Measurements from ENCODE around the gene KLRD1. TPM values are rescaled to one million over a fixed set of nuclear protein-coding genes. Genes with fewer than 3 reads are reported as not detected.
"Not testable (repeated sequence)": the region's sequence is repeated elsewhere in the genome, so short reads cannot be mapped to it uniquely, and the experiment has no call there.

Gene KLRD1
- total RNA-seq, 1 experiment from 2014 or later, result not detected

DNA sequence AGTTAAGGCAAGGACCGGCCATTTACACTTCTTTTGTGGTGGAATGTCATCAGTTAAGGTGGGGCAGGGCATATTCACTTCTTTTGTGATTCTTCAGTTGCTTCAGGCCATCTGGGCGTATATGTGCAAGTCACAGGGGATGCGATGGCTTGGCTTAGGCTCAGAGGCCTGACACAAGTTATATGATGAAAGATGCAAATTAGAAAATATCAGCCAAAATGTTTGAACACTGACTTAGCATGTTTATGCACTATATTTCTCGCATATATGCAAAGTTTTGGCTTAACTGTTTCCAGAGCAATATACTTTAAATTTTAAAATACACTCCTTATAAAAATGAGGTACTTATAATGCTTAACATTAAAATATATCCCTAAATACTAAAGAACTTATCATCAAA, 30.8 kb downstream of the KLRD1 start:
- not testable (repeated sequence) for DNase-seq (ENCODE audit: low spot score)

DNA sequence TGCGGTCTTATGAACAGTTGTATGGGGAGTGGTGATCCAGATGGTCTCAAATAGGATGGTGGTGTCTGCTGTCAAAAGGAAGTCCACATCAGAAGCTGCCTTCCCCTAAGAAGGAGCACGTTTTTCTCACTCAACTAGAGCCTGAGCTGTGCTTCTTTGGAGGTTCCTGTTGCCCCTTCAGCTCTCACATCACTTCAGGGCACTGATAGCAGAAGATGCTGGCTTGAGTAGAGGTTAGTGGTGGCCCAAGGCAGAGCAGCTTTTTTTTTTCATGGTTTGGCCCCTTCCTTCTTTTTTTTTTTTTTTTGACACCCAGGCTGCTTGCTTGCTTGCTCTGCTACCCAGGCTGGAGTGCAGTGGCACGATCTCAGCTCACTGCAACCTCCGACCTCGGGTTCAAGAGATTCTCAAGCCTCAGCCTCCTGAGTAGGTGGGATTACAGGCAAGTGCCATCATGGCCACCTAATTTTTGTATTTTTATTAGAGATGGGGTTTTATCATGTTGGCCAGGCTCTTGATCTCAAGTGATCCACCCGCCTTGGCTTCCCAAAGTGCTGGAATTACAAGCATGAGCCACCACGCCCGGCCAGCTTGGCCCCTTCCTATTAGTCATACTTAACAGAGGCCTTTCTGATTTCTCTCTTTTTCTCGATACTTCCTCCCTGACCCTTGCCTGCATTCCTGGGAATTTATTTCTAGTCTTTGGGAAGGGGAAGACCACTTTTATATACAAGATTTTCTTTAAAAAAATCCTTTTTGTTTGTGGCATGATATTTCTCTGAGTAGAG, 31.6 kb downstream of the KLRD1 start:
- peak; percentile 27 for DNase-seq (ENCODE audit: low spot score)

DNA sequence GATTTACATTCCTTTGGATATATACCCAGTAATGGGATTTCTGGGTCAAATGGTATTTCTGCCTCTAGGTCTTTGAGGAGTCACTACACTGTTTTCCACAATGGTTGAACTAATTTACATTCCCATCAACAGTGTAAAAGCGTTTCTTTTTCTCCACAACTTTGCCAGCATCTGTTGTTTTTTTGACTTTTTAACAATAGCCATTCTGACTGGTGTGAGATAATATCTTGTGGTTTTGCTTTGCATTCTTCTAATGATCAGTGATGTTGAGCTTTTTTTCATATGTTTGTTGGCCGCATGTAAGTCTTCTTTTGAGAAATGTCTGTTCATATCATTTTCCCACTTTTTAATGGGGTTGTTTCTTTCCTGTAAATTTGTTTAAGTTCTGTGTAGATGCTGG, 33.3 kb downstream of the KLRD1 start:
- not testable (repeated sequence) for DNase-seq (ENCODE audit: low spot score)

DNA sequence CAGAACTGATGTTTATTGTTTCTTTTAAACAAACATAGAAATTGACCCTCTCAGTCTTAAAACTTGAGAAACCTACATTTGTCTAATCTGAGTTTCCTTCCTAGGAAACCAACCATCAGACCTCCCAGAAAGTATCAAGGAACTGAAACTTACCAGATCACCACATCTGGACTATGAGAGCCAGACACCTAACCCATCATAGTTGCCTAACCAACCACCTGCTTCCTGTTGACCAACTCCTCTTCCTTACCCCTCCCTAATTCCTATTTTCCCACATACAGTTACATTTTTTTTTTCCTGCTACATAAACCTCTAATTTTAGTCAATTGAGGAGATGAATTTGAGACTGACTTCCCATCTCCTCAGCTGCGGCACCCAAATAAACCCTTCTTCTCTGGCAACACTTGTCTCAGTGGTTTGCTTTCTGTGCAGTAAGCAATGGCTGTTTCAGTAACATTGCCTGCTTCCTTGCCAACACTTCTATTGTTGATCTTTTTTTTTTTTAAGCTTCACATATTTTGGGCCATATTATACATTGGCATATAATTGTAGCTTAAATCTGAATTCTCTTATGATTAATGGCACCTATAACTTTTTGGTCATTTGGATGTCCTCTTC, 34.3 kb downstream of the KLRD1 start:
- DNase-seq (ENCODE audit: low spot score), result no peak

DNA sequence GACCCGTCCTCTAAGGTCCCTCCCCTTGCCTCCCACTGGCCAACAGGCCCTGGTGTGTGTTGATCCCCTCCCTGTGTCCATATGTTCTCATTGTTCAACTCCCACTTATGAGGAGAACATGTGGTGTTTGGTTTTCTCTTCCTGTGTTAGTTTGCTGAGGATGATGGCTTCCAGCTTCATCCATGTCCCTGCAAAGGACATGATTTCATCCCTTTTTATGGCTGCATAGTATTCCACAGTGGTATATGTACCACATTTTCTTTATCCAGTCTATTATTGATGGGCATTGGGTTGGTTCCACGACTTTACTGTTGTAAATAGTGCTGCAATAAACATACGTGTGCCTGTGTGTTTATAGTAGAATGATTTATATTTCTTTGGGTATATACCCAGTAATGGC, 43.8 kb downstream of the KLRD1 start:
- DNase-seq (ENCODE audit: low spot score), result not testable (repeated sequence)

DNA sequence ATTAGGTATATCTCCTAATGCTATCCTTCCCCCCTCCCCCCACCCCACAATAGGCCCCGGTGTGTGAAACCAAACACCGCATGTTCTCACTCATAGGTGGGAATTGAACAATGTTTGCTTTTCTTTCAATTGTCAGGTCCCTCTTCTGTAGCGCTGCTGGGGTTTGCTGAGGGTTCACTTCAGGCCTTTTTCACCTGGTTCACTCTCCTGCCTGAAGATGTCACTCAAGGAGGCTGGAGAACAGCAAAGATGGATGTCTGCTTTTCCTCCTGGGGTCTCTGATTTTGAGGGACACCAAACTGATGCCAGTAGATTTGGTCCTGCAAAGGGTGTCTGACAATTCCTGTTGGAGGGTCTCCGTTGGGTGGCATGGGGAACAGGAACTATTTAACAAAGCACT, 46.4 kb downstream of the KLRD1 start:
- DNase-seq (ENCODE audit: low spot score), result no peak

DNA sequence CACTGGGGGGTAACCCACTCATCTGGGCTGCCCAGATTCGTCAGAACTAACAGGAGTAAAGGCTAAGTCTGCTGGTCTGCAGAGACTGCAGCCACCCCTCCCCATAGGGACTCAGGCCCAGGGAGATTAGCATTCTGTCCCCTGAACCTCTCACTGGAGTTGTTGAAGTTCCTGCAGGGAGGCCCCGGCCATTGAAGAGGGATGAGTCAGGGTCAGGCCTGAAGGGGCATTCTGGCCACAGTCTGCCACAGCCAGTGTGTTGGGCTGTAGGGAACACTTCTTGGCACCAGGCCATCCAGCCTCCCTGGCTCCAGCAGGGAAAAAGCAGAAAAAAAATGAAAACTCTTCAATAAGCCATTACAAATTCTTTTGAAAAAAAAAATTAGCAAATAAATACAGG, 46.8 kb downstream of the KLRD1 start:
- no peak for DNase-seq (ENCODE audit: low spot score)

DNA sequence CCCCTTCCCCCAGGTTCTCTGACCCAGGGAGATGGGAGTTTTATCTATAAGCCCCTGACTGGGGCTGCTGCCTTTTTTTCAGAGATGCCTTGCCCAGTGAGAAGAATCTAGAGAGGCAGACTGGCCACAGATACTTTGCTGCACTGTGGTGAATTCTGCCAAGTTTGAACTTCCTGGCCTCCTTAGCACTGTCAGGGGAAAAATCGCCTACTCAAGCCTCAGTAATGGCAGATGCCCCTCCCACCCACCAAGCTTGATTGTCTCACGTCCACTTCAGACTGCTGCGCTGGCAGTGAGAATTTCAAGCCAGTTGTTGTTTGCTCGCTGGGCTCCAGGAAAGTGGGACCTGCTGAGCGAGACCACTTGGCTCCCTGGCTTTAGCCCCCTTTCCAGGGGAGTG, 50.5 kb downstream of the KLRD1 start:
- no peak for DNase-seq (ENCODE audit: low spot score)

DNA sequence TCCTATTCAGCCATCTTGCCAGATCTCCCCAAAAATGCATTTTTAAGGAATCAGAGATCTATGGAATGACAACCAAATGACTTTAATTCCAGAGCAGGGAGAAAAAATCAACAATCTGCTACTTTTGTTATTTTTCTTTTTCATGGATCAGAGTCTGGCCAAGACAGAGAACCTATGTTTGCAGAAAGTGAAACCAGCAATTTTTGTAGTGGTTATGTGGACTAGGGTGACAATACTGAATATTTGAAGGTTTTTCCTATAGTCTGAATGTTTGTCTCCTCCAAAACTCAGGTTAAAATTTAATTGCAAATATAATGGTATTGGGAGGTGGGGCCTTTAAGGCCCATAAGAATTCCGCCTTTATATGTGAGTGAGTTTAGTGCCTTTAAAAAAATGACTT, 51.3 kb downstream of the KLRD1 start:
- DNase-seq (ENCODE audit: low spot score), result no peak

DNA sequence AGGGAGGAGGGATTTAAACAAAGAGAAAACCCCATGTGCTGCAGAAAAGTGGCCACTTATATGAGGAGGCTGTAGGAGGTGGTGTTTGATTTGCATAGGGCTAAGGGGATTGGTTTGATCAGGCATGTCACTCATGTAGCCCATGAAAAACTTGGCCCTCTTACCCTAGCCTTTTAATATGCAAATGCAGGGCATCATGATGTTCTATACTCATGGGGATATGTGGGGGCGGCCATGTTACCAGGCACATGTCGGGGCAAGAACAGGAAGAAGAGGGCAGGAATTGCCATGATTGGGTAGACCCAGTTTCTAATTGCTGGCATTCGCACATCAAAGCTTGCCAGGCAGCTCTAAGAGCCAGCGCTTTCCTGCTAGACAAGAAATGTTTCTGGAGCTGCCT, 53.4 kb downstream of the KLRD1 start:
- no peak for DNase-seq (ENCODE audit: low spot score)

DNA sequence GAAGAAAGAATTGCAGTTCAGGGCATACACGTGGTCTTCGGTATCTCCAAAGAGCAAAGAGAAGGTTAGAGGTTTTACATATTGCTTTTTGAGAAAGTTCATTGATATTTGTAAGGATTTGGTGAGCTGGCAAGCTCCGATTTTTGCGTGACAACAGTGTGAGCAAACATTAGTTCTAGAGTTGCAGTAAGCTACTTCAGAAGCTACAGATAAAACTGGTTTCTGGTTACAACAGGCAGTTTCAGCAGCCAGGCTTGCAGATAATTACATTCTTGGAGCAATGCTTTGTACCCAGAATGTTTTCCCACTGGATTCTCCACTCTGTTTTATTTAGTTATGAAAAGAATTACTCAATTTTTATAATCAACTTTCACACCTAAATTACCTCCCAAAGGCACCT, 54.0 kb downstream of the KLRD1 start:
- DNase-seq (ENCODE audit: low spot score), result no peak

DNA sequence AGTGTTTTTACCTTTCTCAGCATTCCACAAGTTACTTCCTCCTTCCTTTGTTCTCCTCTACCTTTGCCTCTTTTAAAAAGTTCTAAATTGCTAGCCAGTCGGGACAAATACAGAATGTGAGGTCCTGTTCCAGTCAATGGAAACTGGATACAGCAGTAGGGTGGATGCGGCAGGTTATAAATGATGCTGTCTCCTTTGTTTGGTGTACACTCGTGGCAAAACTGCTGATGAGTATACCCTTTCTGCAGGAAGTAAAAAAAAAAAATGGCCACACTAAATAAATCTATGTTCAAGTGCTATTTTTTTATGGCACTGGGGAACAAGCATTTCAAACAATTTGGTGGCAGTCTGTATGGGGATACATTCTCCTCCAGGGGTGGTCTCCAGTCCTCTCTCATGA, 54.7 kb downstream of the KLRD1 start:
- no peak for DNase-seq (ENCODE audit: low spot score)

DNA sequence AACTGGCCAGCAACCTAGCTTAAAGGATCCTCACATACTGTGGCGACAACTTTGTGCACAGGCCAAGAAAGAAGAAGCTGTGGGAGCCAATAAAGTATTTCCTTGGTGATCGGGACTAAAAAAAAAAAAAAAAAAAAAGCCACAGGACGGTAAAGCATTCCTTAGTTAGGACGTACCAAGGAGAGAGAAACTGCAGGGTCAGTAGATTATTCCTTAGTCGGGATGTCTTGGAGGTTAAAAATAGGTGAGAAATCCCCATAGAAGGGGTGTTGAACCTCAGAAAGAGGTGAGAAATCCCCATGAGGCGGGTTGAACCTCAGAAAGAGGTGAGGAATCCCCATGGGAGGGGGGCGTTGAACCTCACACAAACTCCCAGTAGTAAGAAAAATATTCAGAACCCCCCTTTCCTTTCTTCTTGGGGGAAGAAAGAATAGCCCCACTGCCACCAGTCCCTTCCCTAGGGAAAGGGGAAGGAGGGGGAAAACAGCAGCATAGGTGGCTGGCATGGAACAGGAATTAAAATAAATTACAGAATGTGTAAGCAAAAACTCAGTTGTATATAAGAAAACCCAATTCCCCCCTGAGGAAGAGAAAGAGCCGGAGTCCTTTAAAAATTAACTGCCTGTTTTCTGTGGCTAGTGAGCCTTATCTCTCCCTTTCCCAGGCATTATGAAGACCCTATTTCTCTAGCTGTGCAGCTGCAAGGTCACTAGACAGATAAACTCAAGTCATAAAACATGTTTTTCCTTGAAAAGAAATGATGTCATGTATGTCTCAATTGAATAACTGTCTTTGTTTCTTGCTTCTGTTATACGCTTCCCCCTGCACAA, 55.4 kb downstream of the KLRD1 start:
- no peak for DNase-seq (ENCODE audit: low spot score)

DNA sequence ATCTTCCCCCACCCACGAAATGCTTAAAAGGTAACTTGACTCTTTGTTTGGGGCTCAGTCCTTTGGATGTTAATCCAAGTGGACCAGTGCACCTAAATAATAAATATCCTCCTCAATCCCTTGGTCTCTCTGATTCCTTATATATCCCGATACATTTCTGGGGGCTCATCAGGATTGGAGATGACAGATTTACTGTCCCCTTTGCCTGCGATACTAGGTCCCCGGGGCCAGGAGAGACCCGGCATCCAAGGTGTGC, 55.9 kb downstream of the KLRD1 start:
- DNase-seq (ENCODE audit: low spot score), result no peak

DNA sequence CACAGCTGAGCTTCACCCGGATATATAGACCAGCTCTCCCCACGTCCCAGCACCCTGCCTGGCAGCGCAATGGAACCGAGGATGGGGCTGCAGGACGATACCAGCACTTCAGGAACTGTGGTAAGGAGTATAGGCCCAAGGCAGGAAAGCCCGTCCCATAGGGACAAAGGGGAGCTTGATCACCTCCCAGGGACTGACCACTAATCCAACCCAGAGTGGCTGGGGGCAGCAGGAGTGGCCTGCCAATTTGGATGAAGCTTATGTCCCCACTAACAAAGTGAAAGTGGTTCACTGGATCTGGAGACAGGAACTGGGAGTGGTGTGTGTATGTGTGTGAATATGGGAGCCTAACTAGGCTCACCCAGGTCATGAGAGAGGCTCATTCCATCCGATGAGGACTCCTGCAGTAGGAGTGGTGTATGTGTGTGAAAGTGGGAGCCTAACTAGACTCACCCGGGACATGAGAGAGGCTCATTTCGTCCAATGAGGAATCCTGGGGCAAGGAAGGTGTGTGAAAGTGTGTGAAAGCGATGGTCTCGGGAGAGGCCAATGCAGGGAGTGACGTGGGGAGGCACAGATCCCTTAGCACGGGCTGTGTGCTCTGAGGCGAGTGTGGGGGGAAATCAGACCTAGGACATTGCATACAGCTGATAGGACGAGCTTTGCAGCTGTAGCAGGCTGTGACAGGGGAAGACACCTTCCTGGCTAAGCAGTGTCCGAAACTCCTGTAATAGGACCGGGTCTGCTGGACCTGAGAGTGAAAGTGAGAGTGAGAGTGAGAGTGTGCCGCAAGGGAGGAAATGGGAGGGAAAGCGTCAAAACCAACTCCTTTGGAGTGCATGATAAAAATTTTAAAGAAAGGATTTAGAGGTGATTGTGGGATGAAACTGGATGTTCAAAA, 56.5 kb downstream of the KLRD1 start:
- peak; percentile 30 for DNase-seq (ENCODE audit: low spot score)

DNA sequence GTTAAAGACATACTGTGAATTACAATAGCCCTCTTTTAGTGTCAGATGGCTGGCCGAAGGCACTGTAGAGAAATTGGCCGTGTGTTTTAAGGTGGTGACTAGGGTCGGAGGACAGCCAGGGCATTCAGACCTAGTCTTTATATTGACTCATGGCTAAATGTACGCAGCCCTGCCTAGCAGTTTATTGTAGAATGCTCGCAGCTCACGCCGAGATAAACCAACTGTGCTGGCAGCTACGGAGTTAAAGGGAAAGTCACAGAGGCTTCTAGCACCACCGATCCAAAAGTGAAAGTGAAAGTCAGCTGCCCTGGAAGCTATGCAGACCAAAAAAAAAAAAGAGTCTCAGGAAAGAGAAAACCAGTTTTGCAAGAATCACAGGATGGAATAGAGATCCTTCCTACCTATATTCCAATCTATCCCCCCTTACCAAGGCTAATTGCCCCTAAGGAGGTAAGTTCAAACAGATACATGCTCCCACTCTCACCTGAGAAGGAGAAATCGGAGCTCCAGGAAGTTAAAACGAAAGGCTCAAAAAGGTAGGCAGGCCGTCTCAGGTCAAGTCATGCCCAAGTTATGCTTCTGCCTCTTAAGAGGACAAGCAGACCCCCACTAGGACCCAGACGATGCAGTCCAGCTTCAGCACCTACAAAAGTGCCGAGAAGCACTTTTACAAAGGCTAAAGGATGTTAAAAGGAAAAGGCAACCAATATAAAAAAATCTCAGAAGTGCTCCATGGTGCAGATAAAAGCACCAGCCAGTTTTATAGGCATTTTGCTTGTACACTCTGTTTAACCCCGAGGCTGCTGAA, 57.3 kb downstream of the KLRD1 start:
- DNase-seq (ENCODE audit: low spot score), result peak; percentile 62

DNA sequence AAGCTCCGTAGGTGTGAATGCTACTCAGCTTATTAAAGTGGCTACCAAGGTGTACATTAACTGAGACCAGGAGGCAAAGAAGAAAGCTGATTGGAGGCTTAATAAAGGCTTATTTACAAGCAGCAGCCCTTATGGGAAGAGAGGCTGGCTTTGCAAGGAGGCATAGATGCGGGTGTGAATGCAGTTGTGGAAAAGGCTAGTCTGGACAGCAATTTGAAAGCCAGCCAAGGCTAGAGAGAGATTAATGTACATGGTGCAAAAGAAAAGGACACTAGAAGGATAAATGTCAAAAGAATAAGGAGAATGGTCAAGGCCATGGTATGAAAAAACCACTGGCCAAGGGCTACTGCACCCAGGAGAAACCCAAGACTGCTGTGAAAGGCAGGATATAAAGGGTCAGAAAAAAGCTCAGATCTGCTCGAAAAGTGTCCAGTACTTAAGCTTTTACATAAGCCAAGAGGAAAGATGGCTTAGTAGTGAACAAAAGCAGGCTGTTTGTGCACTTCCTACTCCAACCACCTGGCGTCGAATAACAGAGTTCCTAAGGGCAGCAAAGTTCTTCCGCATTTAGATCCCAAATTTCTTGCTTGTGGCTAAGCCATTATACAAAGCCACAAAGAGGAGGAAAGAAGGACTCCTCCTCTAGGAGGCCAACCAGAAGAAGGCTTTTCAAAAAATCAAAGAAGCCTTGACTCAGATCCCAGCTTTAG, 58.2 kb downstream of the KLRD1 start:
- DNase-seq (ENCODE audit: low spot score), result no peak

DNA sequence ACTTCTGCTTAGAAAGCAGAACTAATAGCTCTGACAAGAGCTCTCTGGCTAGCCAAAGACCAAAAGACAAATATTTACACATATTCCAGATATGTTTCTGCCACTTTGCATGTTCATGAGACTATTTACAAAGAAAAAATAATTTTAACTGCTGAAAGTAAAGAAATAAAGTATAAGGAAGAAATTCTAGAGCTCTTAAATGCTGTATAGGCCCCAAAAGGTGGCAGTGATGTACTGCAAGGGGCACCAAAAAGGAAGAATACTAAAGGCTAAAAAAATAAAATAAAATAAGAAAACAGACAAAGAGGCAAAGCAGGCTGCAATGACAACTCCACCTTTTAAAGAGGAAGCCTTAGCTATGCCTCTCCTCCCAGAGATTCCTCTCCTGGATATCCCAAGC, 59.2 kb downstream of the KLRD1 start:
- no peak for DNase-seq (ENCODE audit: low spot score)

DNA sequence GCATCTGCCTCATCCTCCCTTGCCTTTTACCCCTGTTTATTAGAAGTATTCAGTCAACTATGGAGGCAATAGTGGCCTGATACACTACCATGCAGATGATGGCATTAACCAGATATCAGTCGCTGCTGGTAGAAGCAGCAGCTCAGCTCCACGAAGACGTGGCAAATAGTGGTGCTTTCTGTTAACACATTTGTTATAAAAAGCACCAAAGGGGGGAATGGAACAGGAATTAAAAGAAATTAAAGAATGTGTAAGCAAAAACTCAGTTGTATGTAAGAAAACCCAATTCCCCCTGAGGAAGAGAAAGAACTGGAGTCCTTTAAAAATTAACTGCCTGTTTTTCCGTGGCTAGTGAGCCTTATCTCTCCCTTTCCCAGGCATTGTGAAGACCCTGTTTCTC, 60.0 kb downstream of the KLRD1 start:
- DNase-seq (ENCODE audit: low spot score), result not testable (repeated sequence)

Measured in A172 (cell line).